Neural crest cell (in vitro differentiated cells): ENCODE results near the gene MEX3D. TPM values are rescaled to one million over a fixed set of nuclear protein-coding genes. Genes with fewer than 3 reads are reported as not detected.

Experiments
- DNase-seq: peaks from one replicate; pipeline ENCODE4 v3.0.0; 2021; ENCODE audit warnings: low read depth, mixed read lengths, low spot score
- H3K27ac Mint-ChIP-seq: one replicate; pipeline ENCODE4 v1.8.0; 2021; ENCODE audit warnings: mild to moderate bottlenecking, mixed read lengths; ENCODE audit not compliant: unreplicated experiment
- H3K27me3 Mint-ChIP-seq: 2 replicates; pipeline ENCODE4 v1.8.0; 2021; ENCODE audit warnings: low read depth, mild to moderate bottlenecking, mixed read lengths
- H3K36me3 Mint-ChIP-seq: 2 replicates; pipeline ENCODE4 v1.8.0; 2021; ENCODE audit warnings: low read depth, mild to moderate bottlenecking, mixed read lengths
- H3K4me1 Mint-ChIP-seq: 2 replicates; pipeline ENCODE4 v1.8.0; 2021; ENCODE audit warnings: mixed read lengths
- H3K4me3 Mint-ChIP-seq: one replicate; pipeline ENCODE4 v1.8.0; 2021; ENCODE audit warnings: mild to moderate bottlenecking, mixed read lengths
- H3K9me3 Mint-ChIP-seq: 2 replicates; pipeline ENCODE4 v1.8.0; 2021; ENCODE audit warnings: mixed read lengths
- total RNA-seq: library from RNA; stranded (reverse); gene quantifications from 2 replicates; pipeline ENCODE4 v1.2.1, GENCODE V29; 2021
- TF ChIP-seq, protein P1 (sequence below): fragments of 200-600 bp; sonication (generic); conservative IDR thresholded peaks from 2 replicates; pipeline ENCODE4 v1.5.0; 2021; ENCODE audit warnings: antibody characterized with exemption, mild to moderate bottlenecking

The MEX3D gene
- total RNA-seq, 1 donor from 2014 or later: 103 TPM

DNA sequence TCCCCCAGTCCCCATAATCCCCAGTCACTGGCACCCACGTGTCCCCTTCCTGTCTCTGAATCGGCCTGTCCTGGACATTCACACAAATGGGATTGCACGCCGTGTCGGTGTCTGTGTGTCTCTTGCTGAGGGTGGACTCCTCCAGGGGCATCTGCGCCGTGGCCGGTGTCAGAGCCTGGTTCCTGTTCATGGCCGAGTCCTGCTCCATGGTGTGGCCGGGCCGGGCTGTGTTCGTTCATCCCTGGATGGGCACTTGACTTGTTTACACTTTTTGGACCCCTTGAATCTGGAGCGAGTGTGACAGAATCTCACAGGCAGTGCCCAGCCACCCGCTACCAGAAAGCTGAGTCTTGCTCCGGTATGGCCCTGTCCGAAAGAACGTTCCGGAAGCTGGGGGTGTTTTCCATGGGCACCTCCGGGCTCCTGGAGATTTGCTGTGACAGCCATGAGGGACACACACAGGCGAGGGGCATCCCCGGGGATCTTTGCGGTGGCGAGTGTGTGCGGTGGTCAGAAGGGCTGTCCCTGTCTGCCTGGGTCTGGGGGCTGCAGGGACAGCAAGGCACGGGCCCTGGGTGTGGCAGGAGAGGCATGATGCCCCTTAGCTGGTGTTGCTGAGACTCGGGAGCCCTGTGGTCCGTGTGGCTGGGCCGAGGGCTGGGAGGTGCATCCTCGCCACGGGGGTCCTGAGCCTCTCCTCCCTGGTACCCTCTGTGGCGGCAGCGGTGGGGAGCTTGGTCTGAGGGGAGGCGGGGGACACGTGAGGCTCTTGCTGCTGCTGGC, 6.4 kb upstream of the MEX3D start:
- TF ChIP-seq, protein P1, sequence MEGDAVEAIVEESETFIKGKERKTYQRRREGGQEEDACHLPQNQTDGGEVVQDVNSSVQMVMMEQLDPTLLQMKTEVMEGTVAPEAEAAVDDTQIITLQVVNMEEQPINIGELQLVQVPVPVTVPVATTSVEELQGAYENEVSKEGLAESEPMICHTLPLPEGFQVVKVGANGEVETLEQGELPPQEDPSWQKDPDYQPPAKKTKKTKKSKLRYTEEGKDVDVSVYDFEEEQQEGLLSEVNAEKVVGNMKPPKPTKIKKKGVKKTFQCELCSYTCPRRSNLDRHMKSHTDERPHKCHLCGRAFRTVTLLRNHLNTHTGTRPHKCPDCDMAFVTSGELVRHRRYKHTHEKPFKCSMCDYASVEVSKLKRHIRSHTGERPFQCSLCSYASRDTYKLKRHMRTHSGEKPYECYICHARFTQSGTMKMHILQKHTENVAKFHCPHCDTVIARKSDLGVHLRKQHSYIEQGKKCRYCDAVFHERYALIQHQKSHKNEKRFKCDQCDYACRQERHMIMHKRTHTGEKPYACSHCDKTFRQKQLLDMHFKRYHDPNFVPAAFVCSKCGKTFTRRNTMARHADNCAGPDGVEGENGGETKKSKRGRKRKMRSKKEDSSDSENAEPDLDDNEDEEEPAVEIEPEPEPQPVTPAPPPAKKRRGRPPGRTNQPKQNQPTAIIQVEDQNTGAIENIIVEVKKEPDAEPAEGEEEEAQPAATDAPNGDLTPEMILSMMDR: no peak
- Mint-ChIP-seq H3K9me3 (no peaks in the 10 kb centered on the region), H3K27ac (no peak overlapping the region), H3K27me3 (peaks cover 19% of the 10 kb centered on the region), H3K36me3 (peaks cover 9% of the 10 kb centered on the region), H3K4me3 (no peak overlapping the region), H3K4me1 (peaks cover 17% of the 10 kb centered on the region)
- no peak for DNase-seq

DNA sequence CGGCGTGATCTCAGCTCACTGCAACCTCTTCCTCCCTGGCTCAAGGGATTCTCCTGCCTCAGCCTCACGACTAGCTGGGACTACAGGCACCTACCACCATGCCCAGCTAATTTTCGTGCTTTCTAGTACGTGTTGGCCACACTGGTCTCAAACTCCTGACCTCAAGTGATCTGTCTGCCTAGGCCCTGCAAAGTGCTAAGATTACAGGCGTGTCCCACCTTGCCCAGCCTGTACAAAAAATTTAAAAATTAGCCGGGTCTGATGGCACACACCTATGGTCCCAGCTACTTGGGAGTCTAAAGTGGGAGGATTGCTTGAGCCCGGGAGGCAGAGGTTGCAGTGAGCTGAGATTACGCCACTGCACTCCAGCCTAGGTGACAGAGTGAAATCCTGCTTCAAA, 4.7 kb upstream of the MEX3D start:
- H3K36me3 Mint-ChIP-seq: peaks cover 9% of the 10 kb centered on the region
- peak overlapping the region; percentile 31 for H3K4me3 Mint-ChIP-seq
- no peak overlapping the region for H3K27ac Mint-ChIP-seq
- peaks cover 22% of the 10 kb centered on the region for H3K27me3 Mint-ChIP-seq
- no peak for DNase-seq
- TF ChIP-seq, protein P1: no peak
- H3K9me3 Mint-ChIP-seq: no peaks in the 10 kb centered on the region
- peaks cover 17% of the 10 kb centered on the region for H3K4me1 Mint-ChIP-seq

DNA sequence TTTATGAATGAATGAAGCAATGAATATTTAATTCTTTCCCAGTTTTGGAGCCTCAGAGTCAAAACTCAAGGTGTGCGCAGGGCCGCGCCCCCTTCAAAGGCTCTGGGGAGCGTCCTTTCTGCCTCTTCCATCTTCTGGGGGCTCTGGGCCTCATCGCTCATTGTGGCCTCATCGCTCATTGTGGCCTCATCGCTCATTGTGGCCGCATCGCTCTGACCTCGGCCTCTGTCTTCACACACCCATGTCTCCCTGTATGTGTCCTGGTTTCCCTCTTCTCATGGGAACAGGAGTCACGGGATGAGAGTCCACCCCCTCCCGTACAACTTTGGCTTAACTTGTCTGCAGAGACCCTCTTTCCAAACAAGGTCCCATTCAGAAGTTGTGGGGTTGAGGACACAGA, 3.2 kb upstream of the MEX3D start:
- DNase-seq: no peak
- TF ChIP-seq, protein P1: no peak
- Mint-ChIP-seq H3K27me3 (peaks cover 22% of the 10 kb centered on the region), H3K4me1 (peaks cover 17% of the 10 kb centered on the region), H3K4me3 (peak overlapping the region; percentile 88), H3K9me3 (no peaks in the 10 kb centered on the region), H3K27ac (peak overlapping the region; percentile 75), H3K36me3 (peaks cover 9% of the 10 kb centered on the region)

DNA sequence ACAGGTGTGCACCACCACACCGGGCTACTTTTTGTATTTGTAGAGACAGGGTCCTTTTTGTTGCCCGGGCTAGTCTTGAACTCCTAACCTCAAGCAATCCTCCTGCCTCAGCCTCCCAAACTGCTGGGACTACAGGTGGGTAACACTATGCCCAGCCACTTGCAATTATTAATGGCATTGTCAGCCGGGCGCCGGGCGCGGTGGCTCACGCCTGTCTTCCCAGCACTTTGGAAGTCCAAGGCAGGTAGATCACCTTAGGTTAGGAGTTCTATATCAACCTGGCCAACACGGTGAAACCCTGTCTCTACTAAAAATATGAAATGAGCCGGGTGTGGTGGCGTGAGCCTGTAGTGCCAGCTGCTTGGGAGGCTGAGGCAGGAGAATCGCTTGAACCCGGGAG, 2.7 kb upstream of the MEX3D start:
- Mint-ChIP-seq H3K4me1 (peaks cover 17% of the 10 kb centered on the region), H3K27me3 (peaks cover 22% of the 10 kb centered on the region), H3K27ac (no peak overlapping the region), H3K9me3 (no peaks in the 10 kb centered on the region), H3K4me3 (peak overlapping the region; percentile 88), H3K36me3 (peaks cover 7% of the 10 kb centered on the region)
- DNase-seq: no peak
- TF ChIP-seq, protein P1: no peak

DNA sequence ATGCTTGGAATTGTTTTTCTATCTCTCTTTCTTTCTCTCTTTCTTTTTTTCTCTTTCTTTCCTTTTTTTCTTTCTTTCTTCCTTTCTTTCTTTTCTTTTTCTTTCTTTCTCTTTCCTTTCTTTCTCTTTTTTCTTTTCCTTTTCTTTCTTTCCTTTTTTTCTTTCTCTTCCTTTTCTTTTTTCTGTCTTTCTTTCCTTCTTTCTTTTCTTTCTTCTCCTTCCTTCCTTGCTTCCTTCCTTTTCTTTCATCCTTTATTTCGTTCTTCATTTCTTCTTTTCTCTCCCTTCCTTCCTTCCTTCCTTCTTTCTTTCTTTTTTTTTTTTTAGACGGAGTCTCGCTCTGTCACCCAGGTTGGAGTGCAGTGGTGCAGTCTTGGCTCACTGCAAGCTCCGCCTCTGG, 1.9 kb upstream of the MEX3D start:
- H3K27ac Mint-ChIP-seq: no peak overlapping the region

More for the DNA sequence above, 1.9 kb upstream of the MEX3D start:
- TF ChIP-seq, protein P1: no peak
- DNase-seq: no peak
- Mint-ChIP-seq H3K4me3 (peak overlapping the region; percentile 88), H3K36me3 (peaks cover 6% of the 10 kb centered on the region), H3K9me3 (no peaks in the 10 kb centered on the region), H3K27me3 (peaks cover 22% of the 10 kb centered on the region), H3K4me1 (peaks cover 17% of the 10 kb centered on the region)
